ENCODE results near the gene DYSF. TPM values are rescaled to one million over a fixed set of nuclear protein-coding genes. Genes with fewer than 3 reads are reported as not detected.

Gene DYSF
- total RNA-seq, 4 donors from 2014 or later = 3.7 to 18.7 (median 10.6) TPM

GRCh38 chr2:71696381-71696780 is 243.0 kb downstream of the DYSF start:
- no peaks in the 10 kb centered on the region for H3K27me3 ChIP-seq
- H3K4me3 ChIP-seq = no peak overlapping the region
- H3K36me3 ChIP-seq = no peaks in the 10 kb centered on the region
- intact Hi-C loops (cut with DNase I; ENCODE audit: low total_unique reads) (no loop called here), in situ Hi-C loops (cut with MboI; ENCODE audit: low pct_ligation_motif_present in 1 of 4, low pct_unique_long_range_greater_than_20kb in 1 of 4, low sequenced_read_pairs in 3 of 4) (no loop called here)
- no peak overlapping the region for H3K27ac ChIP-seq
- 64 to 80% methylated on average over 1 to 8 of the region's 8 CpGs for WGBS, 2 donors (ENCODE audit: low coverage in 1 of 2)
- H3K4me1 ChIP-seq = peaks cover 4 to 11% (median 8%) of the 10 kb centered on the region in 4 donors
- TF ChIP-seq POLR2AphosphoS5 (IDR thresholded peaks at IDR 0.05) (no peak), EP300 (IDR thresholded peaks at IDR 0.05; ENCODE audit: low read depth) (no peak)
- TF ChIP-seq, protein P1, sequence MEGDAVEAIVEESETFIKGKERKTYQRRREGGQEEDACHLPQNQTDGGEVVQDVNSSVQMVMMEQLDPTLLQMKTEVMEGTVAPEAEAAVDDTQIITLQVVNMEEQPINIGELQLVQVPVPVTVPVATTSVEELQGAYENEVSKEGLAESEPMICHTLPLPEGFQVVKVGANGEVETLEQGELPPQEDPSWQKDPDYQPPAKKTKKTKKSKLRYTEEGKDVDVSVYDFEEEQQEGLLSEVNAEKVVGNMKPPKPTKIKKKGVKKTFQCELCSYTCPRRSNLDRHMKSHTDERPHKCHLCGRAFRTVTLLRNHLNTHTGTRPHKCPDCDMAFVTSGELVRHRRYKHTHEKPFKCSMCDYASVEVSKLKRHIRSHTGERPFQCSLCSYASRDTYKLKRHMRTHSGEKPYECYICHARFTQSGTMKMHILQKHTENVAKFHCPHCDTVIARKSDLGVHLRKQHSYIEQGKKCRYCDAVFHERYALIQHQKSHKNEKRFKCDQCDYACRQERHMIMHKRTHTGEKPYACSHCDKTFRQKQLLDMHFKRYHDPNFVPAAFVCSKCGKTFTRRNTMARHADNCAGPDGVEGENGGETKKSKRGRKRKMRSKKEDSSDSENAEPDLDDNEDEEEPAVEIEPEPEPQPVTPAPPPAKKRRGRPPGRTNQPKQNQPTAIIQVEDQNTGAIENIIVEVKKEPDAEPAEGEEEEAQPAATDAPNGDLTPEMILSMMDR (IDR thresholded peaks at IDR 0.05) = no peak
- H3K9me3 ChIP-seq = no peaks in the 10 kb centered on the region
- no peak for DNase-seq

DNA sequence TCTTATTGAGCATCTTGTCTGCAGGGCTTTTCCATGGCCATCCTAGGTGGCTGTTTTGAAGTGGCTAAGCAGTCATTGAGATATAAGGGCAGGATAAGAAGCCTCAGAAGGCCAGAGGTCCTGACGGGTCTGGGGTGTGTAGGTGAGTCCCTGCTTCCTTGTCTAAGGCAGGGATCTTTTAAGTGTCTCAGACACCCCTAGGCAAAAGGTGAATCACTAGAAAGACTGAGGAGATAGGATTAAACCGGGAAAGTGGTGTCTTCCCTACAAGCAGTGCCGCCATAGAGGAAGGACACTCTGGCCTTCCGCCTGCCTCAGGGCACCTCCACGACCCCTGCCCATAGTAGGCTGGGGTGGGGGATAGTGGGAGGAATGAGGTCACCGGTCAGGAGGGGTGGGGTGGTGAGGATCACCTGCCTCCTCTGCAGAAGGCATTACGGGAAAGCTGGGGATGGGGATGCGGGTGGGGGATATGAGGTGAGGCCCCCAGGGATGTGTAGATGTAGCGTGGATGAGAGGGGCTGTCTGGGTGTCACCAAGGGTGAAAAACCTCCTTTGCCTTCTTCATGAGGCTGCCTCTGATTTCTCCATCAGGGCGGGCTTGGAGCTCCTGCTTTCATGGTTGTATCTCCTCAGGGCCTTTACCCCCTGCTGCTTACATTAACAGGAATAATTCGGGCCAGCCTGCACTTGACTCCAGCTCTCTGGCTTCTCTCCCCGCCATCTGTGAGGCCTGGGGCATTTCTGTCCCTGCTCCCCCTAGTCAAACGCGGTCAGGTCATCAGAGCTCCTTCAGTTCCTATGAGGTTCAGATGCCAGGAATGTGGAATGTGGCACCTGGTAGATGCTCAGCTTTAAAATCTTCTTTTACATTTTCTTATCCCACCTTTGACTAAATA is 244.0 kb downstream of the DYSF start:
- peaks cover 5 to 11% (median 9%) of the 10 kb centered on the region in 4 donors for H3K4me1 ChIP-seq
- no peaks in the 10 kb centered on the region for H3K27me3 ChIP-seq
- H3K36me3 ChIP-seq = no peaks in the 10 kb centered on the region
- intact Hi-C loops (cut with DNase I; ENCODE audit: low total_unique reads) (no loop called here), in situ Hi-C loops (cut with MboI; ENCODE audit: low pct_ligation_motif_present in 1 of 4, low pct_unique_long_range_greater_than_20kb in 1 of 4, low sequenced_read_pairs in 3 of 4) (no loop called here)
- H3K27ac ChIP-seq = no peak overlapping the region
- H3K4me3 ChIP-seq = no peak overlapping the region
- TF ChIP-seq POLR2A (IDR thresholded peaks at IDR 0.05) (no peak), EP300 (IDR thresholded peaks at IDR 0.05; ENCODE audit: low read depth) (no peak), POLR2AphosphoS5 (IDR thresholded peaks at IDR 0.05) (no peak)
- TF ChIP-seq, protein P1 (IDR thresholded peaks at IDR 0.05) = no peak
- 78 to 82% methylated on average over 6 to 14 of the region's 14 CpGs for WGBS, 2 donors (ENCODE audit: low coverage in 1 of 2)
- no peaks in the 10 kb centered on the region for H3K9me3 ChIP-seq
- DNase-seq = peak; percentile 1

- H3K27me3 ChIP-seq = no peaks in the 10 kb centered on the region
- H3K4me3 ChIP-seq = no peak overlapping the region
- peaks cover 5 to 11% (median 9%) of the 10 kb centered on the region in 4 donors for H3K4me1 ChIP-seq
- in situ Hi-C loops (cut with MboI; ENCODE audit: low pct_ligation_motif_present in 1 of 4, low pct_unique_long_range_greater_than_20kb in 1 of 4, low sequenced_read_pairs in 3 of 4) (no loop called here), intact Hi-C loops (cut with DNase I; ENCODE audit: low total_unique reads) (no loop called here)
- WGBS, 2 donors (ENCODE audit: low coverage in 1 of 2) = 80% methylated on average over 6 of the region's 6 CpGs; no CpG with 5 or more reads in 1 of the 2 donors
- H3K36me3 ChIP-seq = no peaks in the 10 kb centered on the region
- no peaks in the 10 kb centered on the region for H3K9me3 ChIP-seq
- TF ChIP-seq POLR2AphosphoS5 (IDR thresholded peaks at IDR 0.05) (no peak), EP300 (IDR thresholded peaks at IDR 0.05; ENCODE audit: low read depth) (no peak), POLR2A (IDR thresholded peaks at IDR 0.05) (no peak)
- TF ChIP-seq, protein P1 (IDR thresholded peaks at IDR 0.05) = no peak
- no peak for DNase-seq
- H3K27ac ChIP-seq = no peak overlapping the region
Measured at GRCh38 chr2:71699428-71699827, 246.1 kb downstream of the DYSF start.

GRCh38 chr2:71700041-71700657 is 246.8 kb downstream of the DYSF start:
- peak overlapping the region in 1 of 4 donors; percentile 56 for H3K27ac ChIP-seq
- in situ Hi-C loops (cut with MboI; ENCODE audit: low pct_ligation_motif_present in 1 of 4, low pct_unique_long_range_greater_than_20kb in 1 of 4, low sequenced_read_pairs in 3 of 4) = no loop called here
- WGBS, 2 donors (ENCODE audit: low coverage in 1 of 2) = 70% methylated on average over 10 of the region's 11 CpGs; no CpG with 5 or more reads in 1 of the 2 donors

More at GRCh38 chr2:71700041-71700657, 246.8 kb downstream of the DYSF start:
- H3K4me3 ChIP-seq = no peak overlapping the region
- no peak for DNase-seq
- TF ChIP-seq, protein P1 (IDR thresholded peaks at IDR 0.05) = no peak
- TF ChIP-seq POLR2A (IDR thresholded peaks at IDR 0.05) = no peak
- no peak for TF ChIP-seq EP300 (IDR thresholded peaks at IDR 0.05; ENCODE audit: low read depth)
- no peak for TF ChIP-seq POLR2AphosphoS5 (IDR thresholded peaks at IDR 0.05)
- no peaks in the 10 kb centered on the region for H3K36me3 ChIP-seq
- peaks cover 5 to 11% (median 9%) of the 10 kb centered on the region in 4 donors for H3K4me1 ChIP-seq
- no peaks in the 10 kb centered on the region for H3K27me3 ChIP-seq
- H3K9me3 ChIP-seq = no peaks in the 10 kb centered on the region
- intact Hi-C loops (cut with DNase I; ENCODE audit: low total_unique reads) = no loop called here

Data from transverse colon (tissue), 4 donors.